Central memory CD4-positive, alpha-beta T cell (primary cell): ENCODE data around the gene PIPOX.
"Not testable (repeated sequence)": the region's sequence is repeated elsewhere in the genome, so short reads cannot be mapped to it uniquely, and the experiment has no call there.

ENCODE experiments used
- DNase-seq: peaks from one replicate; pipeline ENCODE4 v3.0.0; 2022

Gene PIPOX

GRCh38 chr17:29076722-29077121 lies 33.8 kb downstream of the PIPOX start:
- no peak for DNase-seq

- no peak for DNase-seq
Observed at GRCh38 chr17:29077320-29077719, 34.4 kb downstream of the PIPOX start.

GRCh38 chr17:29078183-29079045 lies 35.5 kb downstream of the PIPOX start:
- no peak for DNase-seq

GRCh38 chr17:29079433-29079832 lies 36.5 kb downstream of the PIPOX start:
- DNase-seq, result no peak

GRCh38 chr17:29079887-29080286 lies 36.9 kb downstream of the PIPOX start:
- DNase-seq, result no peak

GRCh38 chr17:29080323-29080722 lies 37.4 kb downstream of the PIPOX start:
- DNase-seq, result no peak

GRCh38 chr17:29080965-29081364 lies 38.0 kb downstream of the PIPOX start:
- DNase-seq, result no peak

GRCh38 chr17:29084541-29085146 lies 41.7 kb downstream of the PIPOX start:
- DNase-seq, result no peak

GRCh38 chr17:29085223-29085622 lies 42.3 kb downstream of the PIPOX start:
- no peak for DNase-seq

- DNase-seq, result no peak
Observed at GRCh38 chr17:29086628-29087332, 43.8 kb downstream of the PIPOX start.

- not testable (repeated sequence) for DNase-seq
Observed at GRCh38 chr17:29088782-29089181, 45.8 kb downstream of the PIPOX start.

GRCh38 chr17:29089601-29090044 lies 46.7 kb downstream of the PIPOX start:
- no peak for DNase-seq

- no peak for DNase-seq
Observed at GRCh38 chr17:29090108-29090507, 47.2 kb downstream of the PIPOX start.

GRCh38 chr17:29090750-29091605 lies 48.0 kb downstream of the PIPOX start:
- DNase-seq, result no peak

GRCh38 chr17:29091606-29092289 lies 48.8 kb downstream of the PIPOX start:
- DNase-seq, result no peak

- DNase-seq, result no peak
Observed at GRCh38 chr17:29093090-29093871, 50.3 kb downstream of the PIPOX start.

- no peak for DNase-seq
Observed at GRCh38 chr17:29094101-29094708, 51.3 kb downstream of the PIPOX start.

- no peak for DNase-seq
Observed at GRCh38 chr17:29095439-29095838, 52.5 kb downstream of the PIPOX start.

GRCh38 chr17:29096094-29096493 lies 53.2 kb downstream of the PIPOX start:
- no peak for DNase-seq

- no peak for DNase-seq
Observed at GRCh38 chr17:29099527-29099926, 56.6 kb downstream of the PIPOX start.

- no peak for DNase-seq
Observed at GRCh38 chr17:29100296-29100695, 57.4 kb downstream of the PIPOX start.
